GM21619 (cell line): ENCODE results near the gene ACTBL2.
"Not testable (repeated sequence)": the region's sequence is repeated elsewhere in the genome, so short reads cannot be mapped to it uniquely, and the experiment has no call there.

Experiments used
- ATAC-seq: cut with Tn5 transposase; IDR thresholded peaks from one replicate; pipeline ENCODE4 v1.9.1; 2021; ENCODE audit not compliant: unreplicated experiment

The ACTBL2 gene

DNA sequence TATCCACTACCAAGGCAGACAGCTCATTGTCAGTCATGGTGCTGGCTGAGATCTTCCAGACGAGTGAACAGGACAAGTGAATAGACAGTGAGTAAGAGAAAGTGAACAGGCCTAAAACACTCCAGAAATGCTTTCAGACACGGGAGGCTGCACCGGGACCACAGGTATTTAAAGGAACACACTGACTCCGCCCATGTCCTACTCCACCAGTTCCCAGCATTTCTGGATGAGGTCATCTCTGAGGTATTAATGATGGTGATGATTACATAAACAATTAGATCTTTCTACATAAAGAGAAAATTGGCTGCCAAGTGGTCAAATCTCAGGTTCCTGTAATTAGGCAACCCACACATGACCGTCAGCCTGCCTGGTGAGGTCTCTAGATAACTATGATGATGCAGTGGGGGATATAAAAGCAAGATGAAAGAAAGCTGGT is at the start of gene ACTBL2:
TSS of gene ACTBL2 (minus strand) at position 141 of the 436 bp plus-strand sequence. CDS start at position 37, 104 bp downstream.
- no peak for ATAC-seq

DNA sequence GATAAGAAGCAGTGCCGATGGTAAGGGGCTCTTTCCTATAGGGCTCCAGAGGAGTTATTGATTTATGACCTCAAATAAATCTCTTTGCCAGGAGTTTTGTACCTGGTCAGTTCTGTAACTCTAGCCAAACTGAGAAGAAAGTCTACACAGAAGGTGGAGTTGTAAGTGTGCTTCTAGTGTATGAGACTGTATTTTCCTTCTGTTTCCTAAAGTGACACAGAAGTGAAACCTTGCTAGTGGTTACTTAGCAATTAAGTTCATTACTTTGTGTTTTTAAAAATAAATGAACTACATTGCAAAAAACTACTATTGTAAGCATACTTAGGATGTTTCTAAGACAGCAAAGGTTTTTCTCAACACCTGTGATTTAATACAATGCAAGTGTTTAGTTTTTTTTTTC is 48.7 kb upstream of the ACTBL2 start:
- no peak for ATAC-seq

- peak; percentile 45 for ATAC-seq
Observed at GRCh38 chr5:57529864-57530263, 47.3 kb upstream of the ACTBL2 start.

DNA sequence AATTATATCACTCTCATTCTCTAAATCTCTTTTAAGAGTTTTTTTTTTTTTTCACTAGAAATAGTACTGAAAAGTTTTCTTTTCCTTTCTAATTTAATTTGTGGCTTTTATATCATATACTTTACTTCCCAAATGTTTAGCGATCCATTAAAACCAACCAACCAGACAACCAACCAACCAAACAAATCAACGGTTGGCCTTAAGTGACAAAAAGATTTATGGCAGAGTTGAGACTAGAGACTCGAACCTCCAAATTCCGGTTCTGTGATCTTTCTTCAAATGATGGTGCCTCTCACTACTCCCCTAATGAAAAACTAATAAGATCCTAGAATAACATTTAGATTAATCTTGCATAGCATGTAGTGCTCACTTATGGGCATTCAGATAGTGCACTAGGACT is 45.3 kb upstream of the ACTBL2 start:
- ATAC-seq, result no peak

DNA sequence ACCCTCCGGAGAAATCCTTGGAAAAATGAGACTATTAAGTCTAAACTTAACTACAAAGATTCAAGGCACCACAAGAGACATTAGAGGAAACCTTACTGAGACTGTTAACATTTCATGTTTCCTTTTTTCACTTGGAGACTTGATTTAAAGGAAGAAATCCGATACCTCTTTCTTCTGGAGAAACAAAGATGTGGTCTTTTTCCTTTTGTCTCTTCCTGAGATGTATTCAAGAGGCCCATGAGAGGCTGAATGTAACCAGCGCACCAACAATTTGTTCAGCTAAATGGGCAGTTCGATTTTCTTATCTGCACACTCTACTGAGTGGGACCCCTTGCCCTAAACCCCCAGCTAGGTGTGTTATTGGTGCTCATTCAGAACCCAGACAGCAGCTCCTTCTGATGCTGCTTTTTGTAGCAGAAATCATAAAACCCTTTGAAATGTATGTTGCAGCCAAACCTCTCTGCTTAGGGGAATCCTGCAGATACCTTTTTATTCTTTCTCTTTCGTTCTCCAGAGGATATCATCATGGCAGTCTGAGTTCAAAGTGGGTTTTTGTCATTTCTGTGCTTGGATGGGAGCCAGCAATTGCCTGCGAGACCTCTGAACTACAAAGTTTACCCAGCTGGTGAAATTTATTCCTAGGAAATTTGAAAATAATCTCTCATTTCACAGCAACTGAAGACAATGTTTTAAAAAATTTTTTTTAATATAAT is 41.9 kb upstream of the ACTBL2 start:
- no peak for ATAC-seq

DNA sequence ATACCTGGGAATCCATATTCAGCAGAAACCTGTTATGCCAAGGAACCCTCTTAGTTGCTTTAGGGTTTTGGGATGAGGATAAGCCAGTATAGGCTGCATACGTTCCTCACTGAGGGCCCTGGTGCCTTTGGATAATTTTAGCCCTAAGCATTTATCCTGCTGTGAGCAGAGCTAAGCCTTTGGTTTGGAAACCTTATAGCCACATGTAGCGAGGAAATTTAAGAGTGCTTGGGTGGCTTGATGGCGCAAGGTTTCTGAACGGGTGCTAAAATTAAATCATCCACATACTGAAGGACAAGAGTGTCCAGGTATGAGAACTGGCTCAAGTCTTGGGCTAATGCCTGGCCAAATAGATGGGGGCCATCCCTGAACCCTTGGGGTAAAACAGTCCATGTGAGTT is 39.9 kb upstream of the ACTBL2 start:
- ATAC-seq, result not testable (repeated sequence)

DNA sequence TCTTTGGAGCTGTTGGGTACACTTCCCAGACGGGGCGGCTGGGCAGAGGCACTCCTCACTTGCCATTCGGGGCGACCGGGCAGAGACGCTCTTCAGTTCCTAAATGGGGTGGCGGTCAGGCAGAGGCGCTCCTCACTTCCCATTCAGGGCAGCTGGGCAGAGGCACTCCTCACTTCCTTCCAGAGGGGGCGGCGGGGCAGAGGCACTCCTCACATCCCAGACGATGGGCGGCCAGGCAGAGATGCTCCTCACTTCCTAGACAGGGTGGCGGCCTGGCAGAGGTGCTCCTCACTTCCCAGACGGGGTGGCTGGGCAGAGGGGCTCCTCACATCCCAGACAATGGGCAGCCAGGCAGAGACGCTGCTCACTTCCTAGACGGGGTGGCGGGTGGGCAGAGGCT is 35.8 kb upstream of the ACTBL2 start:
- not testable (repeated sequence) for ATAC-seq

DNA sequence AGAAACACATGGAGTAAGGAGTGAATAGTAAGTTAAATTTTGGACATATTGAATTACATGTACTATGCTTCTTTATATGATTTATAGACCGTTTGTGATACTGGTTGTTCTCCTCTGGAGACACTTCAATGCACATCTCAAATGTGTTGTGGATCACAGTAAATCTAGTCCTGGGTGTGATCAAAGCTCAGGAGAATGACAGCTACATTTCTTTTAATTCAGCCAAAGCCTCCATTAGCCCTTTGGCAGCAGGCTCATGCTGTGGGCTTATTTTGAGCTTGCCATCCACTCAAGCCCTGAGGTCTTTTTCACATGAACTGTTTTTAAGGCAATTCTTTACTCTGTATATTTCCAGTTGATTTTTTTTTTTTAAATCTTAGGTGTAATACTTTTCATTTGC is 34.6 kb upstream of the ACTBL2 start:
- no peak for ATAC-seq

DNA sequence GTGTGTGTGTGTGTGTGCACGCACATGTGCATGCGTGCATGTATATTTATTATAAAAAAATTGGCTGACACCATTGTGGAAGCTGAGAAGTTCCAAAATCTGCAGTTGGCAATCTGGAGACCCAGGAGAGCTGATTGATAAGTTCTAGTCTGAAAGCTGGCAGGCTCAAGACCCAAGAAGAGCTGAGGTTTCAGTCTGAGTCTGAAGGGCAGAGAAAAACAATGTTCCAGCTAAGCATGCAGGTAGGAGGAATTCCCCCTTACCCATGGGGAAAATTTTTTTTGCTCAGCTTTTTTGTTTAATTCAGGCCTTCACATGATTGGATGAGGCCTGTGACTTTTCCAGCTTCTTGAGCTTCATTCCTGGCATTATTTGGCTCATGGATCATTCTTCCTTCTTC is 31.2 kb upstream of the ACTBL2 start:
- no peak for ATAC-seq

GRCh38 chr5:57511321-57511720 is 28.7 kb upstream of the ACTBL2 start:
- no peak for ATAC-seq

DNA sequence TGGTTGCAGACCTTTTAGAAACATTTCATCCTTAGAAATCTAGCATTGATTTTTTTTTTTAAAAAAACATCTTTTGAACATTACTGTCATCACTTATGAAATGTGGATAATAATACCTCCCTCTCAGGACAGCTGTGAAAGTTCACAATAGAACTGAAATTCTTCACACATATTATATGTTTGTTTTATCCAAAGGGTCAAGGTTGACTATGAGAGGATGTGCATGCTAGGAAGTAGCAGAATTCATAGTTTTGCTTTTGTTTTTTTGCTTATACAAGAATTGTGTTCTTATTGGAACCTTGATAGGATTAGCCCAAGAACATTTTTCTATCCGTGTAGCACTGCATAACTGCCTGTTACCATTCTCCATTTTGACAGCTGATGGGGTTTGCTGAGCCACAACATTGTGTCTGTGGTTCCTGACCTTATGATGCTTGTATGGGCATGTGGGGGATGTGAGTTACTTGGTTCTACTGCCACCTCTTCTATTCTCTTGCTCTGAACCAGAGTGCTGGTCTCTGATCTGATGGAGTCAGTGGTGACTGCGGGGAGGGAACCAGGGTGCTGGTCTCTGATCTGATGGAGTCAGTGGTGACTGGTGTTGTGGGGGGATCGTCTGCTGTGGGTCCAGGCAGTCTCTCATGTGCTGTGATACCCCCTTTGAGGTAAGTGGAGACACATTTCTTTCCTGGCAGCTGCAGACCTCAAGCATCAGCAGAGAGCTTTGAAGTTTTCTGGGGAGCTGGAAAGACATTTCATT is 27.1 kb upstream of the ACTBL2 start:
- ATAC-seq, result no peak

DNA sequence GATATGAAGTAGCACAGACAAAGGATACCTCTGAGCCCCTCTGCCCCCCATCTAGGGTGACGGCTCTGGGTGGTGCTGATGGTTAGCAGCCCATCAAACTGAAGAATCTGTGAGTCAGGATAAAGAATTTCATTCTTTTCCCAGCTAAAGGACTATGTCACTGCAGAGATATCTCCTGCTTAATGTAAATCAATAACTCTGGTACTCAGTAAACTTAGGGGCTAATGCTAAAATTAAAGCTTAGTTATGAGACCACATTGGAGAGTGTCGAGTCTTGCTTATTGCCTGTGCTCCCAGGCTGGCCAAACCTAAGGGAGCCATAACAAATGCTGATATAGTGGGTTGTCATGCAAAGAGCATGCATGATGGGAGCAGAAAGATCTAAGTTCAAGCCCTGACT is 25.6 kb upstream of the ACTBL2 start:
- ATAC-seq, result no peak

- no peak for ATAC-seq
Observed at GRCh38 chr5:57505272-57506200, 22.9 kb upstream of the ACTBL2 start.

- no peak for ATAC-seq
Observed at GRCh38 chr5:57504357-57504756, 21.7 kb upstream of the ACTBL2 start.

GRCh38 chr5:57503433-57503832 is 20.8 kb upstream of the ACTBL2 start:
- ATAC-seq, result no peak

GRCh38 chr5:57501414-57502201 is 19.0 kb upstream of the ACTBL2 start:
- ATAC-seq, result no peak

DNA sequence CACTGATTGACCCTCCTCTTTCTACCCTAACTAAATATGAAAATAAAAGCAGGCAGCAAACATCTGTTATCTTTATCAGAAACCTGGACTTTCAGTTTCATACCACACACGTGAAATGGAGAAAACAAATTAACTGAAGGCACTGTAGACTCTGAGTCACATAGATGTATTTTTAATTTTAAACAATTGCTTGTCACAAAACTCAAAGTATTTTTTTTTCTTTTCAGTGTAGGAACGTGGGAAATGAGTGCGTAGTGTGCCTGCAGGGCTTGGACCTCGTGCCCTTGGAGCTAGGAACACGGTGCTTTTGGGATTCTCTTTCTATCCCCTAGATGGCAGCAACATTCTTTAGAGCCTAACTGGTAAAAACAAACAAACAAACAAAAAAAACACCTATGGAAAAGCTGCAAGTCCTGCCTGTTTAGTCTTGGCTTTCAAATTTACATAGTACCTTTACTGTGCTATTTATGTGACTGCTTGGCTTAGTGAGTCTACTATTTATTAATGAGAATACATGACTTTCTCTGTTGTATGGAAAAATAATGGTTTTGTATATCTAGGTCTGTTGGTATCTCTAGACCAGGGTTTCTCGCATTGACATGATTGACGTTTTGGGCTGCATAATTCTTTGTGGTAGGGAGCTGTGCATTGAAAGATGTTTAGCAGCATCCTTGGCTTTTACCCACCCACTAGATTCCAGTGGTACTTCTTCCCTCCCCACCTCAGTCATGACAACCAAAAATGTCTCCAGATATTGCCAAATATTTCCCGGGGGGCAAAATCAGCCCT is 16.8 kb upstream of the ACTBL2 start:
- peak; percentile 85 for ATAC-seq

GRCh38 chr5:57497733-57498132 is 15.1 kb upstream of the ACTBL2 start:
- no peak for ATAC-seq

GRCh38 chr5:57495285-57496086 is 12.9 kb upstream of the ACTBL2 start:
- ATAC-seq, result no peak
